UCSD-AML1 (cell line): ENCODE results near the gene C10orf67.
"Not testable (repeated sequence)": the region's sequence is repeated elsewhere in the genome, so short reads cannot be mapped to it uniquely, and the experiment has no call there.

Experiments used
- DNase-seq: peaks from one replicate; lab custom pipeline; 2025; ENCODE audit not compliant: unreplicated experiment; lab: John Stamatoyannopoulos, UW

C10orf67 gene

GRCh38 chr10:23362879-23363792, 18.5 kb upstream of the C10orf67 start:
- DNase-seq = no peak

DNA sequence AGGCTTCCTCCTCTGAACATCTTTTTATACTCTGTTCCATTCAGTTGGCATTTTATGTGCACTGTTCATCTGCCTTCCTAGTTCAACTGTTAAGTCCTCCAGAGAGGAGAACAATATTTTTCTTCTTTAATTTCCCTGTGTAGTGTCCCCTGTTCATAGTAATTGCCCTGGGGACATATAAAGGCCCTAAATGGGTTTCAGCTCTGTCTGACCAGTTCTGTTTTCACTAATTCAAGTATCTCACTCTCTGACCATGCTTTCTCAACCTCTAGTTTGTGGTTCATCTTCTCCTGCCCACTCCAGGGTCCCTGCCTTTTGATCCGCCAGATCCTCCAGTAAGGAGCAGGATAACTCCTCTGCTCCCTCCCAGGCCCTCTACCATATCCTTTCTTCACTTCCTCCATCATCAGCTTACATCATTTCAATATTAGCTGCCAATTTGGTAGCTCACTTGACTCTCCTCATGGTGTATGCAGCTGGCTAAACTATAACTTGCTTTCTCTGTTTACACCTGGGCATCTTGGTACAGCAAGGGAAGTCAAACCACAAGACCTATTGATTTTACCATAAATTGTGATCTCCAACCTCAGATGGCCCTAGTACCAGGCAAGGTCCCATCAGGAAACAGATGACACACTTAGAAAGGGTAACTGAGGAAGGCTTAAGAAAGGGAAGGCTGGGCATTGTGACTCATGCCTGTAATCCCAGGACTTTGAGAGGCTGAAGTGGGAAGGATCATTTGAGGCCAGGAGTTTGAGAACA, 17.7 kb upstream of the C10orf67 start:
- DNase-seq = no peak

DNA sequence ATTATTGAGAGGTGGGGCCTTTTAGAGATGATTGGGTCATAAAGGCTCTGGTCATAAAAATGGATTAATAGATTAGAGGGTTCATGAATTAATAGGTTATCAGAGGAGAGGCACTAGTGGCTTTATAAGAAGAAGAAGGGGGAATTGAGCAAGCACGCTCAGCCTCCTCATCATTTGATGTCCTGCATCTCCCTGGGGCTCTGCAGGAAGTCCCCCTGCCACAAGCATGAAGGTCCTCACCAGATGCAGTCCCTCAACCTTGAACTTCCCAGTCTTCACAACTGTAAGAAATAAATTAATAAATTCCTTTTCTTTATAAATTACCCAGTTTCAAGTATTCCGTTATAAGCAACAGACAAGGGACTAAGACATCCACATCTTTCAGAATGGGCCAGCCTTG, 17.1 kb upstream of the C10orf67 start:
- no peak for DNase-seq

DNA sequence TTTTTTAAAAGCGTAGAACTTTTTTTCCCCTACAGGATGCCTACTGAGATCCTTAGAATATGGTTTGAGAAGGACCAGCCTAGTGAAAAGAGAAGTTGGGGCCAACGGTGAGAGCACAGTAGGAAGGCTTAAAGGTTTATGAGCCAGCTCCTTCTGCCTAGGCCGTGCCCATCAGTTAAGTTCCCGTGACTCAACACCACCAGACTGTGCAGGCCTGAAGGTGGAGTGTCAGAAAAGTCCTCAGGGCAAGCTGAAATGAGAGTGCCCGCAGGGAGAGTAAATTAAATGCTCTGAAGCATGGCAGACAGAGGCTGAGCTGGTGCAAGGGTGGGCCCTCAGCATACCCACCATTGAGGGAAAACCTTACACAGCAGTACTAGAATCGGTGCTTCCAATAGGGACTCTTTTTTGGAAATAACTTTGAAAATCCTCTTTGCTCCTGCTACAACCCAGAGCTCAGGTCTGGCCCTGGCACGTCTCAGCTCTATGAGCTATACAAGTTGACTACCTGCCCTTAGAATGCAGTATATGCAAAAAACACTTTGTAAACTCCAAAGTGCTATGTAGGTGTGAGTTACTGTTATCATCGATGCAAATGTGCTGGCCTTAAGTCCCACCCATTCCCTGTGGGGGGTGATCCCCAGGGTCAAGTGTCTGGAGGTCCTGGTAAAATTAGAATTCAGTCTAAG, 15.2 kb upstream of the C10orf67 start:
- DNase-seq = no peak

- DNase-seq = no peak
Observed at GRCh38 chr10:23358357-23358756, 13.8 kb upstream of the C10orf67 start.

DNA sequence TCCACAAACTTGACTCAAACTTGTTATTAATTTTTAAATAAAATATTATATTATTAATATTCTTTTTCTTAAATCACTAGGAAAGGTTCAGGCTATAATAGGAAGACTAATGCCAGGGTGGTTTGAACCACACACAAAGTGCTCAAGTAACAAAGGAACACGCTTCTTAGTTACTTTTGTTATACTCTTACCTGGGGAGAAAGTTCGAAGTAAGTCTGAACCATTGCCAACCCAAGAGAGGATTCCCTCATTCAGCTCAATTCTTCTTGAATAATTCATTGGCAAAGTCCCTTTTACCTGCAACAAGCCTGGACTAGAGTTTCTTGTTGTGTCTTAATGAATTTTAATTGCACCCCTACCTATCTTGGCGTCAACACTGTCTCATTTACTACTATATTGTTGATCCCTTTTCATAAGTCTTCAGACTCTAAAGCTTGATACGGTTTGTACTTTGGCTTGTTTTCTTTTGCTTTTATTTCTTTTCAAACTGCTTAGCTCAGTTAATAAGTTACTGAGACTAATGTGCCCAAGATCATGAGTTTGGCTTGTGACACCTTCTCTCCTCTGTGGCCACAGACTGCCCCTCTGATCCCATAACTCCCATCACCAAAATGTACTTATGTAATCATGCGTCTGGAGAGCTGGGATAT, 10.2 kb upstream of the C10orf67 start:
- DNase-seq = no peak

DNA sequence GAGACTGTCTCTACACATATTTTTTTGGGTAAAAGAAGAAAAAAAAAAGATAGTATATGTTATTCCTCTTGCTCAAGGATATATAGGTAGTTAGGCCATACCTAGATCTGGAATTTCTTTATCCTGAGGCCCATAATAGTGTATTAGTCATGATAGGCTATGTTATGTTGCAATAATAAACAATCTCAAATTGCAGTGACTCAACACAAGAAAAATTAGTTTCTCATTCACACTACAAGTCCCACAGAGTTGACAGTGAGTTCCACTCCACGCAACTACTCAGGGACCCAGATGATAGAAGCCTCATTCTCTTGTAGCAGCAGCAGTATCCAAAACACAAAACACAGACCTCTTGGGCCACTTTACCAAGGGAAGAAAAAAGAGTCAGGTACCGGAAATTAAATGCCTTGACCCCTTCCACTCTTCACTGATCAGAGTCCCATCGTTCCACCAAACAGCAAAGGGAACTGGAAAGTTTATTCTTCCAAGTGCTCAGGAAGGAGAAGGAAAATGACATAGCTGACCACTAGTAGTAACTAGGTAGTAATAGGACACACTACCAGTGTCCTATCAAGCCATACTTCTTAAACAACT, 7.4 kb upstream of the C10orf67 start:
- DNase-seq = no peak

- DNase-seq = not testable (repeated sequence)
Observed at GRCh38 chr10:23350706-23351105, 6.1 kb upstream of the C10orf67 start.

GRCh38 chr10:23345861-23346260, 1.3 kb upstream of the C10orf67 start:
- DNase-seq = no peak

- no peak for DNase-seq
Observed at GRCh38 chr10:23343591-23344240, 881 bp downstream of the C10orf67 start.

DNA sequence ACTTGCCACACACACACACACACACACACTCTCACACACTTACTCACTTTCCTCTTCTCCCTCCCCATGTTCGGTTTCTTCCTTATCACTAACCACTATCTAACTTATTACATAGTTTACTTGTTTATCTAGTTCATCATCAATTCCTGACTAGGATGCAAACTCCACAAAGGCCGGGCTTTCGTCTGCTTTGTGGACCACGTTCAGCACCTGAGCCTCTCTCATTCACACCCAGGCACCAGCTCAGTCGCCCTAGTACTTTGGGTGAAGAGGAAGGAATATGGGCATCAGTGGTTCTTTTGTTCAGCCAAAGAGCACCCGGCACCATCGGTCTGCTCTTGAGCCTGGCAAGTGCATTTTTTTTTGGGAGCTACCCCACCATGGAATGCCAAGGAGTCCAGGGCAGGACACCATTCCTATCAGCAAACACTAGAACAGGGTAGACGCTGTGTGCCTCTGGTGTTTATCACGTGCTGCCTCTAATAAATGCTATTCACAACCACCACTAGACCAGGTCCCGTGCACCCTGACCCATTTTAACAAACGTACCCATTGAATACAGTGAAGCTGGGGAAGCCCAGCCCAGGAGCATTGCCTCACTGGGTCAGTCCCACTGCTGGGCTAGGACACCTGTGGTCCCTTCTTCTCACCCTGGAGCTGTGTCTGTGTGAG, 2.2 kb downstream of the C10orf67 start:
- no peak for DNase-seq

GRCh38 chr10:23341004-23341403, 3.6 kb downstream of the C10orf67 start:
- no peak for DNase-seq

DNA sequence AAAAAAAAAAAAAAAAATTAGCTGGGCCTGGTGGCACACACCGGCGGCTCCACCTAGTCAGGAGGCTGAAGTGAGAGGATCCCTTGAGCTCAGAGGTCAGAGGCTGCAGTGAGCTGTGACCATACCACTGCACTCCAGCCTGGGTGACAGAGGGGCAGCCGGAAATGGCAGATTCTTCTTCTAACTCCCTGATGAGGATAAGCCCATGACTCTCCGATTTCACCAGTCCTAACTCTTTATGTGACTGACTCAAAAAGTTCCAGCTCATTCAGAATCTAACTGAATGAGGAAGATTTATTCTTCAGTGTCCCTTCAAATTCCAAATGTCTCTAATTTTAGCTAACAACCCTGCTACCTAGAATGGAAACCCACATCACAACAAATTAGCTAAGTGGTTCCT, 4.2 kb downstream of the C10orf67 start:
- DNase-seq = no peak

DNA sequence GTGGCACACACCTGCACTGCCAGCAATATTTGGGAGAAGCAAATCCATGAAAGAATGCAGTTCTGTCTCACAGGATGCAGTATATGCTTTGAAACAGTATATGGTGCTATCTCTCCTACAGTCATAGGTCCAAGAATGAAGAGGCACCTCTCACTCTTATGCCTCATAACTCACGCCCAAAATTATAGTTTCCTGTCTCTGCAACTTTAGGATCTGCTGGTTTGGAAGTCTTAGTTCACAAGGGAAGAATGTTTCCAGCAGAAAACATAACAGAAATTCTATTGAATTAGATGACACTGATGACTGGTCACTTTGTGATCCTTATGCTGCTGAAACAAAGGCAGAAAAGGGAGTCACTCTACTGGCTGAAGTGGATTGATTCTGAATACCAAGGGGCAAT, 5.7 kb downstream of the C10orf67 start:
- DNase-seq = no peak

DNA sequence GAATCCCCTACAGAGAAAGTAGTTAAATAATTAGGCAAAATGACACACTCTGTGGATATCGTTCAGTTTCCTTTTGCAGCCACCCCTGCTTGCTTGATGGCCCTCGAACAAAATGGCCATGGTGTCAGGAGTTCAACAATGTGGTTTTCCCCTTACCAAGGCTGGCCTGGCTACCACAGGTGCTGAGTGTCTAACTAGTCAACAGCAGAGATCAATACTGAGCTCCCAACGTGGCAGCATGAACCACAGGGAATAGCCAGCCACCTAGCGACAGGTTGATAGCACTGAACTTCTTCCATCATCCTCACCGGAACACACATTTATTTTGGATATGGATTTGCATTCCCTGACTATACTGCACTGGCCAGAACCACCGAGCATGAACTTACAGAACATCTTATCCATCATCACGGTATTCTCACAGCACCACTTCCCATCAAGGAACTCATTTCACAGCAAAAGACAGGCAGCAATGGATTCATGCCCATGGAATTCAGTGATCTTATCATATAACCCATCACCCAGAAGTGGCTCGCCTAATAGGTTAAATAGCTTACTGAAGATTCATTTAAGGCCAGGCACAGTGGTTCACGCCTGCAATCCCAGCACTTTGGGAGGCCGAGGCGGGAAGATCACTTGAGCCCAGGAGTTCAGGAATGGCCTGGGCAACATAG, 6.3 kb downstream of the C10orf67 start:
- DNase-seq = no peak

- no peak for DNase-seq
Observed at GRCh38 chr10:23337616-23338015, 7.0 kb downstream of the C10orf67 start.

DNA sequence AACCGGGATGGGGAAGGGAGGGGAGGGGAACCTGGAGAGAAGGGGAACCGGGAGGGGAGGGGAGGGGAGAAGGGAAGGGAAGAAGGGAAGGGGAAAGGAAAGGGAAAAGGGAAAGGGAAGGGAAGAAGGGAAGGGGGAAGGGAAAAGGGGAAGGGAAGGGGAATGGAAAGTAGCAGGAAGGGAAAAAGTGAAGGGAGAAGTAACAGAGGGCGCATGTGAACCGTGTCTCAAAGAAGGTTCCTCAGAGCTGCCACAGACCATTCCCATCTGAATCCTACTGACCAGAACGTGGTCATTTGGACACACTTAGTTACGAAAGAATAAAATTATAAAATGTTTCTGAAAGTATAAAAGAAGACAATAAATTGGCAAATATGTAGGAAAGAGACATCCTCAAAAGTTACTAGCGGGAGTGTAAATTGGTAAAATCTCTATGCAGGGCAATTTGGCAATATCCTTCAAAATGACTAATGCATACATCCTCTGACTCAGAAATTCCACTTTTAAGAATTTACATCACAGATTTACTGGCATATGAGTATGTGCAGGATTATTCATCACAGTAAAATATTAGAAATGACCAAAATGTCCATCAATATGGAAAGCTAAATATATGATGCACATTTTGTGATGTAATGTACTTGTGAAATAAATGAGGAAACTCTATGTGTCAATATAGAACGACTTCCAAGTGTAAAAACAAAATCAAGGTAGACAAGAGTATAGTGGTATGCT, 12.9 kb downstream of the C10orf67 start:
- DNase-seq = no peak

DNA sequence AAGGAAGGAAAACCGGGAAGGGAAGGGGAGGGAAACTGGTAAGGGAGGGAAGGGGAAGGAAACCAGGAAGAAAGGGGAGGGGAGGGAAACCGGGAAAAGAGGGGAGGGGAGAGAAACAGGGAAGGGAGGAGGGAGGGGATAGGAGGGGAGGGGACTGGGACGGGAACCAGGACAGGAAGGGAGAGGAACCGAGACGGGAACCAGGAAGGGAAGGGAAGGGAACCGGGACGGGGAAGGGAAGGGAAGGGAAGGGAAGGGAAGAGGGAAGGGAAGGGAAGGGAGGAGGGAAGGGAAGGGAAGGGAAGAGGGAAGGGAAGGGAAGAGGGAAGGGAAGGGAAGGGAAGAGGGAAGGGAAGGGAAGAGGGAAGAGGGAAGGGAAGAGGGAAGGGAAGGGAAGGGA, 13.6 kb downstream of the C10orf67 start:
- no peak for DNase-seq
